MCF 10A (cell line): ENCODE measurements around the gene PRPF8. TPM values are rescaled to one million over a fixed set of nuclear protein-coding genes. Genes with fewer than 3 reads are reported as not detected.
A peak's percentile ranks its signal among the peaks of the same experiment; 100 is the strongest.

Experiments used
- BruUV-seq: library from RNA; stranded (reverse); fragments of 400-500 nt; replicated peaks from 2 replicates; lab custom pipeline; 2021; lab: Mats Ljungman, UMichigan
- CTCF ChIA-PET: fragments of 300-600 bp; sonication (Branson Sonifier 250); formaldehyde crosslinking; extraction: SDS; loops from one replicate; lab custom pipeline; 2021; ENCODE audit warnings: antibody characterized with exemption, inconsistent platforms; lab: Yijun Ruan, JAX
- POLR2A ChIA-PET: fragments of 300-600, 350-650 bp; sonication (Branson Sonifier 250); formaldehyde crosslinking; extraction: SDS; loops from one replicate; lab custom pipeline; 2020; ENCODE audit warnings: antibody characterized with exemption, inconsistent platforms; lab: Yijun Ruan, JAX
- DNase-seq: peaks from one replicate; pipeline ENCODE4 v3.0.0-alpha.2; 2018; ENCODE audit not compliant: unreplicated experiment
- H3K27ac Mint-ChIP-seq: one replicate; pipeline ENCODE4 v1.8.0; 2022; ENCODE audit warnings: mild to moderate bottlenecking, low read depth, mixed read lengths; ENCODE audit not compliant: unreplicated experiment
- H3K27me3 Mint-ChIP-seq: one replicate; pipeline ENCODE4 v1.8.0; 2022; ENCODE audit warnings: mixed read lengths; ENCODE audit not compliant: insufficient read depth, unreplicated experiment
- H3K36me3 Mint-ChIP-seq: one replicate; pipeline ENCODE4 v1.8.0; 2022; ENCODE audit warnings: mild to moderate bottlenecking, moderate library complexity, mixed read lengths; ENCODE audit not compliant: insufficient read depth, unreplicated experiment
- H3K4me1 Mint-ChIP-seq: one replicate; pipeline ENCODE4 v1.8.0; 2022; ENCODE audit warnings: mixed read lengths; ENCODE audit not compliant: insufficient read depth, unreplicated experiment
- H3K4me3 Mint-ChIP-seq: one replicate; pipeline ENCODE4 v1.8.0; 2022; ENCODE audit warnings: mild to moderate bottlenecking, moderate library complexity, mixed read lengths; ENCODE audit not compliant: unreplicated experiment
- H3K9me3 Mint-ChIP-seq: one replicate; pipeline ENCODE4 v1.8.0; 2022; ENCODE audit warnings: mixed read lengths; ENCODE audit not compliant: unreplicated experiment
- CTCF ChIP-seq: fragments of 200-600 bp; IDR thresholded peaks from one replicate; pipeline ENCODE4 v1.8.0; 2022; ENCODE audit warnings: antibody characterized with exemption, mild to moderate bottlenecking; ENCODE audit not compliant: unreplicated experiment
- intact Hi-C: fragments of 100-400 bp; cut with micrococcal nuclease; formaldehyde crosslinking; loops from 2 replicates; pipeline ENCODE4 v1.14.1; 2022
- total RNA-seq: library from RNA; stranded (reverse); gene quantifications from 2 replicates; pipeline ENCODE4 v1.2.3, GENCODE V29; 2022

PRPF8 gene
- total RNA-seq, 1 experiment from 2014 or later, result 261 TPM

- ChIA-PET CTCF (interaction anchor here (1.0 to 1.9 kb wide), 4 partner anchors 8 to 77 kb away, joined by 3 to 8 read pairs (median 6); no protein-coding TSS in a partner anchor), POLR2A (interaction anchor here (1.6 to 3.8 kb wide), 2 partner anchors 18 to 34 kb away, joined by 7 to 48 read pairs; partner anchors contain the start of gene PRPF8)
- H3K36me3 Mint-ChIP-seq, result peaks cover 66% of the 10 kb centered on the region
- no peaks in the 10 kb centered on the region for H3K4me1 Mint-ChIP-seq
- no peaks in the 10 kb centered on the region for H3K9me3 Mint-ChIP-seq
- DNase-seq, result no peak
- H3K27me3 Mint-ChIP-seq, result no peaks in the 10 kb centered on the region
- no peak overlapping the region for H3K4me3 Mint-ChIP-seq
- BruUV-seq, result no TSS peak
- intact Hi-C loops, result no loop called here
- TF ChIP-seq CTCF, result no peak
- H3K27ac Mint-ChIP-seq, result no peak overlapping the region
Measured at GRCh38 chr17:1651559-1651844, 33.2 kb downstream of the PRPF8 start.

- no peaks in the 10 kb centered on the region for H3K9me3 Mint-ChIP-seq
- DNase-seq, result no peak
- BruUV-seq, result TSS peak; percentile 79
- no peak overlapping the region for H3K4me3 Mint-ChIP-seq
- no peak overlapping the region for H3K27ac Mint-ChIP-seq
- intact Hi-C loops, result no loop called here
- no peaks in the 10 kb centered on the region for H3K27me3 Mint-ChIP-seq
- POLR2A ChIA-PET, result interaction anchor here (1.0 to 3.8 kb wide), 19 partner anchors 8 to 196 kb away, joined by 3 to 48 read pairs (median 7); partner anchors contain the start of genes INPP5K, PITPNA, PRPF8 and RPA1
- H3K36me3 Mint-ChIP-seq, result peaks cover 60% of the 10 kb centered on the region
- H3K4me1 Mint-ChIP-seq, result no peaks in the 10 kb centered on the region
- no peak for TF ChIP-seq CTCF
- CTCF ChIA-PET, result interaction anchor here (0.6 to 3.5 kb wide), 10 partner anchors 9 to 703 kb away, joined by 3 to 37 read pairs (median 5); no protein-coding TSS in a partner anchor
Measured at GRCh38 chr17:1650731-1651558, 33.7 kb downstream of the PRPF8 start.

GRCh38 chr17:1649844-1650501 lies 34.7 kb downstream of the PRPF8 start, which contains the start of gene RILP:
Gene RILP (minus strand): TSS chr17:1649866. CDS start chr17:1649804, 62 bp downstream.
- Mint-ChIP-seq H3K9me3 (no peaks in the 10 kb centered on the region), H3K4me3 (peak within 1 kb of the TSS; percentile 70), H3K4me1 (no peaks in the 10 kb centered on the region), H3K27me3 (no peaks in the 10 kb centered on the region), H3K27ac (peak within 1 kb of the TSS; percentile 23), H3K36me3 (peaks cover 50% of the 10 kb centered on the region)
- intact Hi-C loops, result loop anchor here (2.0 kb wide), 2 partner anchors 67 to 73 kb away; no protein-coding TSS in a partner anchor
- no TSS peak for BruUV-seq
- TF ChIP-seq CTCF, result no peak
- CTCF ChIA-PET, result interaction anchor here (0.5 to 3.5 kb wide), 19 partner anchors 13 to 704 kb away, joined by 3 to 37 read pairs (median 4); partner anchors contain the start of gene SLC43A2
- POLR2A ChIA-PET, result interaction anchor here (0.6 to 3.8 kb wide), 30 partner anchors 9 to 388 kb away, joined by 3 to 48 read pairs (median 5); partner anchors contain the start of genes INPP5K, PITPNA, PRPF8 and RPA1
- DNase-seq, result peak; percentile 78
